Measurements from ENCODE around the gene SELE.

Gene SELE, protein sequence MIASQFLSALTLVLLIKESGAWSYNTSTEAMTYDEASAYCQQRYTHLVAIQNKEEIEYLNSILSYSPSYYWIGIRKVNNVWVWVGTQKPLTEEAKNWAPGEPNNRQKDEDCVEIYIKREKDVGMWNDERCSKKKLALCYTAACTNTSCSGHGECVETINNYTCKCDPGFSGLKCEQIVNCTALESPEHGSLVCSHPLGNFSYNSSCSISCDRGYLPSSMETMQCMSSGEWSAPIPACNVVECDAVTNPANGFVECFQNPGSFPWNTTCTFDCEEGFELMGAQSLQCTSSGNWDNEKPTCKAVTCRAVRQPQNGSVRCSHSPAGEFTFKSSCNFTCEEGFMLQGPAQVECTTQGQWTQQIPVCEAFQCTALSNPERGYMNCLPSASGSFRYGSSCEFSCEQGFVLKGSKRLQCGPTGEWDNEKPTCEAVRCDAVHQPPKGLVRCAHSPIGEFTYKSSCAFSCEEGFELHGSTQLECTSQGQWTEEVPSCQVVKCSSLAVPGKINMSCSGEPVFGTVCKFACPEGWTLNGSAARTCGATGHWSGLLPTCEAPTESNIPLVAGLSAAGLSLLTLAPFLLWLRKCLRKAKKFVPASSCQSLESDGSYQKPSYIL

DNA sequence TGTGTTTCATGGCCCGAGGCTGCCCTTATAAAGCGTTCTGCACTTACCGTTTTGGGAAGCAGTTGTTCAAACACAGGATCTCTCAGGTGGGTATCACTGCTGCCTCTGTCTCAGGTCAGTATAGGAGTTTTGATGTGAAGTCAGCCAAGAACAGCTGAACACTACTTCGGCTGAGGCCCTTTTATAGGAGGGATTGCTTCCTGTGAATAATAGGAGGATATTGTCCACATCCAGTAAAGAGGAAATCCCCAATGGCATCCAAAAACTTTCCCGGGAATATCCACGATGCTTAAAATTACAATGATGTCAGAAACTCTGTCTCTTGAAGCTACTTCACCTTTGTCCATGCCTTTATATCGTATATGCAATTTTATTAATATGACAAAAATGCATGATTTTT is at the start of gene SELE:
Gene SELE (minus strand): TSS at position 156 of the 400 bp plus-strand sequence. CDS start 467 bp downstream, outside the sequence.
- DNase-seq (ENCODE audit: low spot score): no peak

DNA sequence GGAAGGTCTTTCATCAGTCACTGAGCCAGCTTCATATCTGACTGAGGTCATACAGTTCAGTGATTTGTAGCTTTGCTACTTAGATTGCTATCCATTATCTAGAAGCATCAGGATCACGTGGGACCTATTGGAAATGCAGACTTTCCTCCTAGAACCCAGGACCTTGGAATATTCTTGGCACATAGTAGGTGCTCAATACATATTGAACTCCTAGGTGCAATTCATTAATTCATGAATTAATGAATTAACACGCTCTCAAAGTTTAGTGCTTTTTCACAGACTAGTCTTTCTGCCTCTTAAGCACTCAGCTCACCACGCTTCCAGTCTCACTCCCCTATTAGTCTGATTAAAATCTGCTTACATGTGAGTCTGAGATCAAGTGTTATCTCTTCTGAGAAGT is 48.7 kb upstream of the SELE start:
- no peak for DNase-seq (ENCODE audit: low spot score)

DNA sequence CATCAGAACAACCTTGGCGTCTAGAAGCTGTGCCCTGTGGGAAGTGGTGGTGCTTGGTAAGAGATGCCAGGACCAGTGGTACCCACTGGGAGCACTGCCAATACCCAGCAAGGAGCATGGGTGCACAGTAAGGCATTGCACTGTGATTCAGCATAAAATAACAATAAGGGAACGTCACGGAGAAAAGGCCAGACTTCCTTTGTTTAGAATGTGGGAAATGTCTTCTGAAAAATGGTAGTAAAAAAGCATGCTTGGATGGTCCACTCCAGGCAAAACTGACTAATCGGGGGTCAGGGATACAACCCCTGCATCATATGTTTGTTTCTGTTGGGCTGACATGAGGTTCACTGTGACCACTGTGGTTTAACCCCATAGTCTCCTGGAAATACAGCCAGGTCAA is 46.1 kb upstream of the SELE start:
- DNase-seq (ENCODE audit: low spot score): no peak

DNA sequence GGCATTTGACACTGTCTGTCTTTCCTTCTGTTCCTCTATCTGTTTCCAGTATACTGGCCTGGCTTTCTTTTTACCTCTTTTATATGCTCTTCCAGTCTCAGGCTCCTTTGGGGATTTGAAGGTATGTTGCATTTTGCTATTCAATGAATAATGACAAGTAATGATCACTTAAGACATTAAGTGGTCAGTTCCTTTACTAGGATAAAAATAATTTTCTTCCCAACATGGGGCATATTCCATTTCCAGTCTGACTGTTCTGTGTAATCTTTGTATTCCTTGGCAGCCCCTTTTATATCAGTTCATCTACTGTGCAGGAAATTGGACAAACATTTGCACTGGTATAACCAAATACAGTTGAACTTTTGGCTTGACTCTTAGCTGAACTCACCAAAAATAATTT is 45.3 kb upstream of the SELE start:
- DNase-seq (ENCODE audit: low spot score): no peak

DNA sequence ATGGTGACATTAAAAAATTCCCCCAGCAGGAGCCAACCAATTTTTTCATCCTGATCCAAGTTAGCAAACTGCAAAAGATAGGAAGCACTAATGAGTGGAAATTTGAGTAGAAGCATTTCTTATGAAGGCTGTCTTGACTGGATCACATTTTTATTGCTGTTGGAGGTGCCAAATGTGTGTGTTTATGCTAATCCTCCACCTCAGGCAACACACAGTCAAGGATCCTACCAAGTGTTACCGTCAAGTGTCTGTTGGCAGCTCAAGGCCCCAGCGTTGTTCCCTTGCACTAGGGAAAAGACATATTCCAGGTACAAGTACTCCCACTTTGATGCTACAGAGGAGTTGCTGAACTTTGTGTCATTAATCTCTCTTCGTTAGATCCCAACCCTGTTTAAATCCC is 42.6 kb upstream of the SELE start:
- DNase-seq (ENCODE audit: low spot score): no peak

DNA sequence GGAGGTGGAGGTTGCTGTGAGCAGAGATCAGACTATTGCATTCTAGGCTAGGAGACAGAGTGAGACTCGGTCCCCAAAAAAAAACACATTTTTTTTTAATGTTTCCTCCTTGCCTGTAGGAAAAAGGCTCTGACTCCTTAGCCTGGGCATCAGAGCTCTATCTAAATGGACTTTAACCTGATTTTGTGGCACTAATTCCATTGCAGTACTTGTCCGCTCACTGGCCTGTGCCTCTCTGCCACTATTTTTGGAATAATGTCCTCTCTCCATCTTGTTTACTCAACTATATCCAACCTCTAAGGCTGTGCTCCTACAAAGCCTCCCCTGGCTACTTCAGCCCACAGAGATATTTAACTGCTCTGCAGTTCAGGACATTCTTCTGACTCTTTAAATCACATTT is 34.3 kb upstream of the SELE start:
- no peak for DNase-seq (ENCODE audit: low spot score)

DNA sequence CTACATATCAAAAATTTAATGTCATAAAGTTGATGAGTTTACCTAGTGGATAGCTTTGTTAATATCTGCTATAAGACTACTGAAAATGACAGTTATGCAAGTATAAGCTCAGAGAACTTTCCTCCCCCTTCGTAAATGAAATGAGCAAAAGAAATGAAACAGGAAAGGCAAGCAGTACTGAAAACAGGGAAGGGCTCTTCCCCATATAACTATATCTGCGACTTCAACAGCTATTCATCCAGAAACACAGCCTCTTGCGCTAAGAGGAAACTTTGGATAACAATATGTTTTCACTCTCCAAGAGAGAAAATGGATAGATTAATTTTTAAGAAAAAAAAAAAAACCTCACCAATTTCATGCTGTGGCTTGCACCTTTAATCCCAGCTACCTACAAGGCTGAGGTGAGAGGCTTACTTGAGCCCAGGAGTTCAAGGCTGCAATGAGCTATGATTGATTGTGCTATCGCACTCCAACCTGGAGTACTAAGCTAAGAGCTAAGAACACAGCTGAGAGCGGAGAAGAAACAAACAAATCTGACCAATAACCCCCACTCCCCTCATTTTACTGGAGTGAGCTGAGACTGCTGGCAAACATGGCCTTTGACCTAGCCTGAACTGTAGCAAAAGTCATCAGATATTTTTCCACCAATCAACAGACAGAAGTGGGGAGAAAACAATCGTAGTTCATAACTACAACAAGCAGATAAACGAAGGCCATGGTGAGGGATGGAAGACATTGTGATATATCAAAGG is 31.9 kb upstream of the SELE start:
- DNase-seq (ENCODE audit: low spot score): no peak

DNA sequence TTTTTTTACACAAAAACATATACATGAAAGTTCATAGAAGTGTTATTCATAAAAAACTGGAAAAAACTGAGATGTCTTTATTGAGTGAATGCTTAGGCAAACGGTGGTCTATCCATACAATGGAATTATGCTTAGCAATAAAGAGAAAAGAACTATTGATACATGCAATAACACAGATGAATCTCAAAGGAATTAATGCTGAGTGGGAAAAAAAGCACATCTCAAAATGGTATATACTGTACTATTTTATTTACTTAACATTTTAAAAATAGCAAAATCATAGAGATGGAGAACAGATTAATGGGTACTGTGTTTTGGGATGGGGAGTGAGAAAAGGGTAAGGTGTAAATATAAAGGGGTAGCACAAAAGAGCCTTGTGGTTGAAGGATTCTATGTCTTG is 31.0 kb upstream of the SELE start:
- DNase-seq (ENCODE audit: low spot score): no peak

DNA sequence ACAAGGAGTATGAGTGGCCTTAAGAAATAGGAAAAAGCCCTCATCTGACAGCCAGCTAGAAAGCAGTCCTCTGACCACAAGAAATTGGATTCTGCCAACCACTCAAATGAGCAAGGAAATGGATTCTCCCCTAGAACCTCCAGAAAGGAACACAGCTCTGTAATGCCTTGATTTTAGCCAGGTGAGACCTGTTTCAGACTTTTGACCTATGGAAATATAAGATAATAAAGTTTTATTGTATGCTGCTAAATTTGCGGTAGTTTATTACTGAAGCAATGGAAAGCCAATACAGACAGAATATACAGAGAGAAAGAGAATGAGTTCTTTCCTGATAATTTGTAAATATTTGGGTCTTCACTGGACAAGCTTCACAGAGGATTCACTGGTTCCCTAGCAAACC is 28.8 kb upstream of the SELE start:
- DNase-seq (ENCODE audit: low spot score): no peak

DNA sequence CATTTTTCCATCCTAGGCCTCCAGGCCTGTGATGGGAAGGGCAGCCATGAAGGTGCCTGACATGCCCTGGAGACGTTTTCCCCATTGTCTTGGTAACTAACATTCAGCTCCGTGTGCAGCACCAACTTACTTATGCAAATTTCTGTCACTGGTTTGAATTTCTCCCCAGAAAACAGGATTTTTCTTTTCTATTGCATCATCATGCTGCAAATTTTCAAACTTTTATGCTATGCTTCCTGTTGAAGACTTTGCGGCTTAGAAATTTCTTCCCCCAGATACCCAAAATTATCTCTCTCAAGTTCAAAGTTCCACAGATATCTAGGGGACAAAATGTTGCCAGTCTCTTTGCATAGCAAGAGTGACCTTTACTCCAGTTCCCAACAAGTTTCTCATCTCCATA is 25.2 kb upstream of the SELE start:
- DNase-seq (ENCODE audit: low spot score): no peak

DNA sequence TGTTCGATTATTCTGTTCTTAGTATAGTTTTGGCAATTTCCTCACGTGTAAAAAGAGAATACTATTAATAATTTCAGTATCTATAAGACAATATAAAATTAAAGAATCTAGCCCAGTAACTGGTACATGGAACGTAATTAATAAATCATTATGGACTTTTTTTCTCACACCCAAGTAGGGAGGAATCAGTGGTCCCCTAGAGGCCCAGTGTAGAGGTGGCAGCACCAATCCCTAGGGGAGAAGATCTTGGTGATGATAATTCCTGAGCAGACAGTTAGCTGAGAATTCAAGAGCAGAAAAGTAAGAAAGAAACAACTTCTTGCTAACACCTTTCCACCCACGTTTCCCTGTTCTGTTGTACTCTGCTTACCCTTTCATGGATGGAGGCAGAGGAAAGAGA is 19.7 kb upstream of the SELE start:
- DNase-seq (ENCODE audit: low spot score): no peak

DNA sequence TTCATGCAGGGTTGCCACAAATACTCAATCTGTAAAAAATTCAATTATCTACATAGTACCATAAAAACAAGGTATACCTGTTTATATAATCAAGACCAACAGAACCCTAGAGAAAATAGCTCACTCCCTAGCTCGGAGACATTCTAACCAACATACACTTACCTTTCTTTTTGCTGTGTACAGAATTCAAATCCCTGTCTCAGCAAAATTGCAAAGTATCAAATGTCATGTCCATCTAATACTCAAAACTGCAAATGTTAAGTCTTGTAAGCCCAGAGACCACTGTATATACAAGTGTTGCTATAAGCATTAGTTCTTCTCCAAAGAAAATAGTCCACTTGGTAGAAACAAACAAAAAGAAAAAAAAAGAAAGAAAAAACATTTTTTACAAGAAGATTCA is 16.2 kb upstream of the SELE start:
- DNase-seq (ENCODE audit: low spot score): no peak

DNA sequence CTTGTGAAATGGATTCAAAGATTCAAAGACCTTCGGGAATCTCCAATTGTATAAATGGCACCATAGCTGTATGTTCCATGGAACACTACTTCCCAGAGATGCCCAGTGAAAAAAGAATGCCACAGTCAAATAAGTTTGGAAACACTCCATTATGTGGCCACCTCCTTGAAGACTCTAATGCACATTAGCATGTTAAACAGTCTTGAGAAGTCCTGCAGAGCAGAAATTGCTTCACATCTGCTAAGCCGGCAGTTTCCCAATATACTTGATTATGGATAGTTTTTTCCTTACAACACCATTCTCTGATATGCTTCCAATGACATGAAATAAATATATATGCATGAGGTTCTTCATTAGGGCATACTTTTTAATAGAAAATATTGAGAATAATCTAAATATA is 12.7 kb upstream of the SELE start:
- no peak for DNase-seq (ENCODE audit: low spot score)

DNA sequence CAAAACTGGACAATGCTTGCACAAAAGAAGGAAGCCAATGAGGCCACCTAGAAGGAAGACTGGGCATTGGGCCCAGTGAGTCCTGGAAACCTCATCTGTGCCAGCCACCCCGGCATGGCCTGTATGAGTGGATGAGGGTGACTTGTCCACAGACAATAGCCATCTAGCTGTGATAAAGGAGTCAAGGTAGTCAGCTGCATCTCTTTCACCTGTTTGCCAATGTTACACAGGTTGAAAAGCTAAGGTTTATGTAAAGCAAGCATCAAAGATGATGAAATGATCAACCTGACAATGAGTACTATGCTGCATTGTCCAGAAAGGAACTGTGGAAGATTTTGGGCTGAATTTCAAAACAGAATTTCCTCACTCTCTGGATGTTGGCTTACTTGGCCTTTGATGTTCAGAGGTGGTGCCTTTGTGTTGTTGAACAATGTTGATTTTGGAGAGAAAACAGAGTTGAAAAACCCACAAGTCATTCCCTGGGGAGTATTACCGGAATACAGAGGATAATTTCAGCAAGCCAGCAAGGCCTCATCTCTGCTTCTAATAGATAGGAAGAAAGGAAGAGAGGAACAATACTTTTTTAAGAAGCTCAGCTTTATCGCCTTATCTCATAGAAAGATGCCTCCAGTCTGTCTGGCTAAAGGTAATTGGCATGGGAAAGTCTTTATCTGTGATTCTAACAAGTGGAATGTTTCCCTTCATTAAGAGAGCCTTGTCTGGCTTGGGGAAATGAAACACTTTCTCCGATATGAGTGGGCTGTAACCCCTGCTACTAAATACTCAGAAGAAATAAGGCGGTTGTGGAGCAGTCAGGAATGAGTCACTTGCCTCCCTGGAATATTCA is 11.4 kb upstream of the SELE start:
- DNase-seq (ENCODE audit: low spot score): no peak

DNA sequence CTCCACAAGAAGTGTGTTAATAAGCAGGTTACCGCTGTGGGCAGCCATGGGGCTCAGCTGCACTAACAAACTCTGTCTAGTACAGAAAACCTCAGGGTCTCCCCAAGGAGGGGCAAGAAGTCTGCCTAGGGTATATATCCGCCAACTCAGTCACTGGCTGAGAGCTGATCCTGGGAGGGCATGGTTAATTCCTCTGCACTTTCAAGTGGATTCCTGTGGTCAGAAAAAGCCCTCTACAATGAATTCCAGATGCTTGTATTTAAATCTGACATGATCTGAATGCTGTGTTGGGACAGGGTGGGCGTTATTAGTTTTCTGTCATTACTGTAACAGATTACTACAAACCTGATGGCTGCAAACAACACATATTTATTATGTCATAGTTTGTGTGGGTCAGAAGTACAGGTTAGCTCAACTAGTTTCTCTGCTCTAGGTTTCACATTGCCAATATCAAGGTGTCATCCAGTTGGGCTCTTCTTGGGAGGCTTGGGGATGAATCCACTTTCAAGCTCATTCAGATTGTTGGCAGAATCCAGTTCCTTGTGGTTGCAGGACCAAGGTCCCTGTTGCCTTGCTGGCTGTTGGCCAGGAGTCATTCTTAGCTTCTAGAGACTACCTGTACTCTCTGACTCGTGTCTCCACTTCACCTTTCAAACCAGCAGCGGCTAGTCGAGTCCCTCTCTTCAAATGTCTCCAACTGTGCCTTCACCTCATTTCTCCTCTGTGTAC is 8.0 kb upstream of the SELE start:
- DNase-seq (ENCODE audit: low spot score): peak; percentile 63

DNA sequence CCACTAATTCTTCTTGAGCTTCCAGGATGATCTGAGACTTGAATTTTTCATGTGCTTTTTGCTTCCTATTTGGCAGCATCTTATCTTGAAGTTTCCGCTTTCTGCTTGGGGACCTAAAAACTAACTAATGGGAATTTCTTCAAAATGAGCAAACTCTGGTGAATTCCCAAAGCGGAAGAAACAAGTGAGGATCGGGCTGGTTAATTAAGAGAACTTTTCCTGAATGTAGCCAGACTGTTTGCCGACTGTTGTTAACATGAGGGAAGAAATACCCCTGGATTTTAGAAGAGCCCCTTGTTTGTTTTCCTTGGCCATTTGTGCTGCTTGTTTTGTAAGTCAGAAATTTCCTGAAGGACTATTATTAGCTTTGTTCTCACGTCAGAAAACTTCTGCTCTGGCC is 6.1 kb upstream of the SELE start:
- DNase-seq (ENCODE audit: low spot score): no peak

DNA sequence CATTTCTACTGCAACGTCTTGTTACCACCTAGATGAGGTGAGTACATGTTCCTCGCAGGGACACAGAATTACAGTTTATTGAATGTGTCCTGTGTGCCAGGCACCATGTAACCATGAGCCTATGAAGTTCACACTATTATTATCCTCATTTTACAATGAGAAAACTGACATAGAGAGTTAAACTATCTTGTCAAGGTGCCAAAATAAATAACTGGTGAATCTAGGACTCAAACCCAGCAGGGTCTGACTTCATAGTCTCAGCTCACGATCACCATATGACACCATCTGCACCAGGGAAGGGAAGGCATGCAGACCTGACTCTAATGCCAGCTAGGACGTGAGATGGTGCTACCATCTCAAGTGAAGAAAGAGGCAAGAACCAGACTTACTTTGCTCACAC is 2.4 kb downstream of the SELE start:
- DNase-seq (ENCODE audit: low spot score): no peak

DNA sequence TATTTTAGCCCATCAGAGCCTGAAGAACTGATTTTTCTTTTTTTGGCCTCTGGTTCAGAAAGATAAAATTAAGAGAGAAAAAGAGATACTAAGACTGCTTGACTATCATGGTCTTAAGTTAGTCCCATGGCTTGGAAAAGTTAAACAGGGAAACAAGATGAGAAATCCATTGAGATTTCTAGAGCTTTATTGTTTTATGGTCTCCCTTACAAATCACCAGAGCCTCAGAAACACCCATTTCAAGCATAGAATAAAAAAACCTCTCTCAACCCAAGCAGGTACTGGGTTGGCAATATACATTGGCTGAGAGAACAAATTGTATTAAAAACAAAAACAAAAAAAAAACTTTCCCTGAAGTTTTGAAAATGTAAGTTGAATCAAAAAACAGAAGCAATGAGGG is 3.9 kb downstream of the SELE start:
- no peak for DNase-seq (ENCODE audit: low spot score)

DNA sequence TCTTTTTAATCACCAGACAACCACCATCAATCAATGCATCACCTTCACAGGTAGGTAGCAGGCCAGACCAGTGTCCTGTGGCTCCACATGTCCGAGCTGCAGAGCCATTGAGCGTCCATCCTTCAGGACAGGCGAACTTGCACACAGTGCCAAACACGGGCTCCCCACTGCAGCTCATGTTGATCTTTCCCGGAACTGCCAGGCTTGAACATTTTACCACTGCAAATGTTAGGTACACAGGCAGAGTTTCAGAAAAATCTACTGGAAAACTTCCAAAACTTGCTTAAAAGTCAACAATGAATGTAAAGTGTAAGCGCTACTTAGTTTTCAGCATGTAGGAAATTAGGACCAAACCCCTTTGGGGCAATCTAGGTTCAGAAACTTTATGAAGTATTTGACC is 6.6 kb downstream of the SELE start:
- DNase-seq (ENCODE audit: low spot score): no peak

DNA sequence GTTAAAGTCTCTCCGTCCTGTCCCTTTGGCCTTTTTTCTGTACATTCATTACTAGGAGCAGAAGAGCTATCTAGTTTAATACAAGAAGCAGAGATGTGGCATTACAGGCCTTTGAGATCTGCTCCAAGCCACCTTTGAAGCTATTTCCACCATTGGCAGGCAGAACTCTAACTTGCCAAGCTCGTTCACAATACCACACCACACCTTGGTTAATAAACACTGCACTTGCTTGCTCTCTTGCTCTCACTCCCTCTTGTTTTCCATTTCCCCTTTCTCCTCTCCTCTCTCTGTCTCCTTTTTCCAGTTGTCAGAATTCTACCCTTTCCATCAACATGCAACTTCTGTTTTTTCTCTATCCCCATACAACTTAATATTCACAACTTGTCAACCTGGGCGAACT is 7.0 kb downstream of the SELE start:
- no peak for DNase-seq (ENCODE audit: low spot score)

DNA sequence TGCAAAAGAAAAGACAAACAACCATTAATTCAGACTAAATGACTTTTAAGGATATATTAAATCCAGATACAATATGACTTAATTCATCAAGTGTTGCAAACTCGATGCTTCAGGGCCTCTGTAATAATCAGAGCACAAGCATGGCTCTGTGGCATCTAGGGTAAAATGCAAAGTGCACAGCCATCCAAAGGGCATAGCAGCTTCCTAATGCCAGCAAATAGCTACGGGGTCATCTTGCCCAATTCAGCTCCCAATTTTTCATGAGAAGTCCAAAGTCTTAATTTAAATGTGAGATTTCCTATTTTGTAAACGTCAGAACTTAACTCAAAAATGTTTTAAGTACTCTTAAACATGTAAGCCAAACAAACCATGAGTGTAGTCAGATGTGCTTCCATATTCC is 7.9 kb downstream of the SELE start:
- DNase-seq (ENCODE audit: low spot score): no peak

DNA sequence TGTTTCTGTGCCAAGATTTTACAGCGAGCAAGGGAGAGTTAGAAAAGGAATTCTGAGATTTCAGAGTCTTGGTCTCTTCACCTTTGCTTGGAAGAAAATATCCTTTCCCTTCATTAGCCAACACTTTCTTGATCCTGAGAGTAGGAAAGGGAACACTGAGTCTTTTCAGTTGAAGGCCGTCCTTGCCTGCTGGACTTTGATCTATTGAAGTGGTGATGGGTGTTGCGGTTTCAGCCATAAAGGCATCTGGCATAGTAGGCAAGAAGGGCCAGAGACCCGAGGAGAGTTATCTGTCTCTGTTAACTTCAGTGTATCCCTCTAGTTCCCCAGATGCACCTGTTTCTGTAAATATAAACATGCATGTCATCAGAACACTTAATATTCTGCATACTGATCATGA is 9.7 kb downstream of the SELE start:
- DNase-seq (ENCODE audit: low spot score): no peak

Data from AG20443 (cell line).